H1 (cell line): ENCODE measurements around the gene VASH1. TPM values are rescaled to one million over a fixed set of nuclear protein-coding genes. Genes with fewer than 3 reads are reported as not detected.

Experiments used
- CTCF ChIA-PET: fragments of 300-600 bp; sonication (Branson Sonifier 250); formaldehyde crosslinking; loops from one replicate; lab custom pipeline; 2021; ENCODE audit not compliant: partially characterized antibody; lab: Charles Lee
- POLR2A ChIA-PET: fragments of 300-600 bp; sonication (Branson Sonifier 250); formaldehyde crosslinking; loops from one replicate; lab custom pipeline; 2021; ENCODE audit warnings: inconsistent platforms; ENCODE audit not compliant: partially characterized antibody; lab: Charles Lee
- DNase-seq, 2 experiments: peaks; one replicate each; pipeline versions ENCODE4 v3.0.0 to v3.0.0-alpha.2; 2010 to 2022; ENCODE audit warnings: low spot score in 2 of 2, low read depth in 1 of 2, mixed read lengths in 1 of 2
- FAIRE-seq: peaks from 2 replicates; lab custom pipeline; 2011; peaks lifted over from hg19 to GRCh38; lab: Jason Lieb, UNC
- H2AFZ ChIP-seq: 2 replicates; pipeline ENCODE4 v1.8.1; 2012; ENCODE audit warnings: low read length, inconsistent platforms
- H2AK5ac ChIP-seq: 2 replicates; pipeline ENCODE4 v1.6.1; 2013; ENCODE audit warnings: low read depth, low read length
- H2BK120ac ChIP-seq: replicated peaks from 2 replicates; pipeline ENCODE3; 2013; ENCODE audit warnings: low read depth, low read length, inconsistent platforms
- H2BK12ac ChIP-seq: 2 replicates; pipeline ENCODE4 v1.6.1; 2013; ENCODE audit warnings: low read depth, low read length
- H2BK15ac ChIP-seq: 2 replicates; pipeline ENCODE4 v1.6.1; 2013; ENCODE audit warnings: low read length
- H2BK20ac ChIP-seq: 2 replicates; pipeline ENCODE4 v1.6.1; 2013; ENCODE audit warnings: low read length
- H2BK5ac ChIP-seq: 2 replicates; pipeline ENCODE4 v1.6.1; 2013; ENCODE audit warnings: low read depth, low read length
- H3K14ac ChIP-seq: 2 replicates; pipeline ENCODE4 v1.6.1; 2013; ENCODE audit warnings: inconsistent platforms; ENCODE audit not compliant: insufficient read length
- H3K18ac ChIP-seq: 2 replicates; pipeline ENCODE4 v1.6.1; 2013; ENCODE audit warnings: low read length; ENCODE audit errors: extremely low read depth
- H3K23ac ChIP-seq: 2 replicates; pipeline ENCODE4 v1.6.1; 2013; ENCODE audit warnings: inconsistent platforms; ENCODE audit not compliant: insufficient read length
- H3K23me2 ChIP-seq: 2 replicates; pipeline ENCODE4 v1.6.1; 2013; ENCODE audit warnings: low read depth, low read length
- H3K27ac ChIP-seq: 2 replicates; pipeline ENCODE4 v1.6.1; 2011; ENCODE audit warnings: low read depth, low read length, inconsistent platforms
- H3K27me3 ChIP-seq, 4 experiments: replicated peaks in 1 of 4; 1 replicate in 1 of 4; 2 replicates in 3 of 4; pipeline versions ENCODE4 v1.6.1 to v1.8.1; 2011 to 2013; ENCODE audit warnings: low read length in 3 of 4, mild to moderate bottlenecking in 3 of 4, inconsistent platforms in 2 of 4, mixed read lengths in 2 of 4, moderate library complexity in 1 of 4; ENCODE audit not compliant: control insufficient read depth in 3 of 4, insufficient read depth in 3 of 4; ENCODE audit errors: extremely low read depth in 1 of 4
- H3K36me3 ChIP-seq, 4 experiments: 2 replicates each; pipeline versions ENCODE4 v1.6.1 to v1.8.1; 2011 to 2013; ENCODE audit warnings: mild to moderate bottlenecking in 4 of 4, low read length in 3 of 4, moderate library complexity in 2 of 4, control low read depth in 1 of 4, inconsistent platforms in 1 of 4; ENCODE audit not compliant: insufficient read depth in 4 of 4, control insufficient read depth in 2 of 4
- H3K4ac ChIP-seq: replicated peaks from 2 replicates; pipeline ENCODE3; 2013; ENCODE audit warnings: low read length, low read depth, mixed read lengths, inconsistent platforms; ENCODE audit not compliant: insufficient read length
- H3K4me1 ChIP-seq, 4 experiments: replicated peaks in 1 of 4; 1 replicate in 1 of 4; 2 replicates in 3 of 4; pipeline versions ENCODE4 v1.6.1 to v1.8.1; 2011 to 2013; ENCODE audit warnings: low read length in 3 of 4, inconsistent platforms in 2 of 4, mixed read lengths in 1 of 4; ENCODE audit not compliant: insufficient read depth in 4 of 4, control insufficient read depth in 3 of 4
- H3K4me2 ChIP-seq, 2 experiments: 2 replicates each; pipeline versions ENCODE4 v1.6.1 to v1.8.1; 2011 to 2013; ENCODE audit warnings: low read depth in 2 of 2, low read length in 2 of 2, control low read depth in 1 of 2, inconsistent platforms in 1 of 2, mild to moderate bottlenecking in 1 of 2; ENCODE audit not compliant: insufficient read depth in 1 of 2
- H3K4me3 ChIP-seq, 4 experiments: fragments of 200-600, 300-600 bp in 1 of 4; sonication (generic), shearing (Covaris generic), sonication (Bioruptor Twin) in 1 of 4; 2 replicates each; pipeline versions ENCODE4 v1.5.1 to v1.8.1; 2011 to 2016; ENCODE audit warnings: low read length in 4 of 4, low read depth in 3 of 4, control low read depth in 2 of 4, inconsistent platforms in 2 of 4, mild to moderate bottlenecking in 2 of 4, mixed read lengths in 1 of 4, moderate library complexity in 1 of 4; ENCODE audit not compliant: insufficient read depth in 2 of 4; ENCODE audit errors: extremely low read depth in 1 of 4
- H3K56ac ChIP-seq: replicated peaks from 2 replicates; pipeline ENCODE3; 2013; ENCODE audit warnings: low read depth, mild to moderate bottlenecking, mixed read lengths, low read length, inconsistent platforms; ENCODE audit not compliant: insufficient read length
- H3K79me1 ChIP-seq: 2 replicates; pipeline ENCODE4 v1.6.1; 2013; ENCODE audit warnings: low read depth, low read length, control low read depth
- H3K79me2 ChIP-seq, 2 experiments: 2 replicates each; pipeline versions ENCODE4 v1.6.1 to v1.8.1; 2012 to 2013; ENCODE audit warnings: low read length in 2 of 2, mild to moderate bottlenecking in 2 of 2, inconsistent platforms in 1 of 2; ENCODE audit not compliant: insufficient read depth in 2 of 2, control insufficient read depth in 1 of 2
- H3K9ac ChIP-seq, 4 experiments: replicated peaks in 1 of 4; 1 replicate in 1 of 4; 2 replicates in 3 of 4; pipeline versions ENCODE4 v1.6.1 to v1.8.1; 2011 to 2013; ENCODE audit warnings: low read depth in 3 of 4, low read length in 3 of 4, control low read depth in 2 of 4, mild to moderate bottlenecking in 2 of 4, moderate library complexity in 2 of 4, inconsistent platforms in 1 of 4; ENCODE audit errors: extremely low read depth in 1 of 4
- H3K9me3 ChIP-seq, 2 experiments: 2 replicates each; pipeline versions ENCODE4 v1.6.1 to v1.8.1; 2012 to 2013; ENCODE audit warnings: mild to moderate bottlenecking in 2 of 2, moderate library complexity in 2 of 2, control low read depth in 1 of 2, inconsistent platforms in 1 of 2, low read depth in 1 of 2, low read length in 1 of 2, mixed read lengths in 1 of 2; ENCODE audit not compliant: insufficient read depth in 2 of 2
- H4K20me1 ChIP-seq, 2 experiments: replicated peaks in 1 of 2; 2 replicates each; pipeline versions ENCODE3 to v1.8.1; 2011 to 2013; ENCODE audit warnings: inconsistent platforms in 2 of 2, low read length in 2 of 2, mild to moderate bottlenecking in 1 of 2; ENCODE audit not compliant: insufficient read depth in 2 of 2, control insufficient read depth in 1 of 2
- H4K5ac ChIP-seq: 2 replicates; pipeline ENCODE4 v1.6.1; 2013; ENCODE audit warnings: low read length, low read depth, mixed read lengths, inconsistent platforms; ENCODE audit not compliant: insufficient read length
- H4K8ac ChIP-seq: 2 replicates; pipeline ENCODE4 v1.8.0; 2013; ENCODE audit warnings: mild to moderate bottlenecking, moderate library complexity, low read length, inconsistent platforms; ENCODE audit not compliant: insufficient read depth; ENCODE audit errors: extremely low read depth
- H4K91ac ChIP-seq: replicated peaks from 2 replicates; pipeline ENCODE3; 2013; ENCODE audit warnings: low read length, mixed read lengths, inconsistent platforms; ENCODE audit not compliant: insufficient read length
- EP300 ChIP-seq, 2 experiments: IDR thresholded peaks; 1 replicate in 1 of 2; 2 replicates in 1 of 2; pipeline ENCODE4 v1.6.1; 2011 to 2012; ENCODE audit warnings: low read depth in 2 of 2, low read length in 2 of 2, mild to moderate bottlenecking in 2 of 2, borderline replicate concordance in 1 of 2, inconsistent platforms in 1 of 2, moderate library complexity in 1 of 2
- TAF7 ChIP-seq: optimal IDR thresholded peaks from 2 replicates; pipeline ENCODE3; 2011; ENCODE audit warnings: low read depth, mild to moderate bottlenecking, inconsistent platforms, low read length, moderate library complexity, borderline replicate concordance
- WGBS, 2 experiments: shearing (Covaris generic) in 1 of 2; methylation state at CpG; one replicate each; pipeline versions ENCODE4 v1.1.6 to v1.1.7; 2013 to 2015; ENCODE audit warnings: low lambda C conversion rate in 2 of 2, mixed read lengths in 2 of 2, inconsistent platforms in 1 of 2, low coverage in 1 of 2, missing lambda C conversion rate in 1 of 2; ENCODE audit not compliant: insufficient replicate concordance in 2 of 2, insufficient coverage in 1 of 2, insufficient read length in 1 of 2; ENCODE audit errors: extremely low coverage in 1 of 2, missing lambda C conversion rate in 1 of 2; 5-methylcytosine and 5-hydroxymethylcytosine counted together
- polyA plus RNA-seq, 7 experiments: library from polyadenylated mRNA; depleted of rRNA in 3 of 7; stranded (reverse) in 5 of 7; unstranded in 2 of 7; fragments of >200 nt in 5 of 7; fragments of 200-250 nt in 2 of 7; gene quantifications; 1 replicate in 5 of 7; 2 replicates in 1 of 7; 4 replicates in 1 of 7; pipeline versions ENCODE4 v1.2.1 to v1.2.3, GENCODE V29; 2011 to 2013; ENCODE audit warnings: missing spikeins in 2 of 7, mixed read lengths in 2 of 7
- total RNA-seq: library from RNA; stranded (reverse); fragmentation: NEBNext Ultra II Directional; extraction: Animal tissue kit (Norgen Biotek cat#: 25700); gene quantifications from 2 replicates; pipeline ENCODE4 v1.2.1, GENCODE V29; 2021

VASH1 gene
- total and polyA plus RNA-seq, 2 of the 8 experiments (the other 6 are each of a cell fraction or from before 2014, with no cell fraction given), result 3.1 to 6.4 TPM

DNA sequence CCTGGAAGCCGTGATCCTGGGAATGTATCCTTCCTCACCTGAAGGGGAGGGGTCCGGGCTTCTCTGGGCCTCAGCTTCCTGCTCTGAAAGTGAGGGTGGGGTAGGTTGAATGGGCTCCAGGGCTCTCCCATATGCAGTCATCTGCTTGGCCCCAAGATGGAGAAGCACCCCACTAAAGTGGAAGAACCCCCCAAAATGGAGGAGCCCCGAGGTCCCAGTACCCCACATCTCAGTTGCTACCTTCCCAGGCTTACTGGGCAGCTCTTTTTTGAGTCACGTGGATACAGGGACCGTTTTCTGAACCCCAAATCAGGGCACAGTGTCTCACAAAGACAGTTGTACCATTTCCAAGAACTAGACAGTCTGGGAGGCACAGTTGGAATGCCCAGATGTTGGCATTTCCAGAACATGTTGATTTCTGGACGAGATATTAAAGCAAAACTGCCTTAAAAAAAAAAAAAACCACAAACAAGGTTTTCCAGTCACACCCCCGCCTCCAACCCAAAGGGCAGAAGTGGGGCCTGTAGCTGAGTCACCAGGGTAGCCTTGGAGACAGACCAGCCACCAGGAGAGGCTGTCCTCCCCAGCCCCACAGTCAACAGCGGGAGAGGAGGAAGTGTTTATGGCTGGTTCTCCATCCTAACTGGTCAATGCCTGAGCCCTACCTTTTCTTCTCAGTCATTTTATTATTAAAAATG lies 12.1 kb downstream of the VASH1 start:
- DNase-seq, result no peak

More for the DNA sequence above, 12.1 kb downstream of the VASH1 start:
- no peak overlapping the region for H3K9ac ChIP-seq
- no peaks in the 10 kb centered on the region for H3K36me3 ChIP-seq
- H3K14ac ChIP-seq, result no peak overlapping the region
- H2AK5ac ChIP-seq, result peak overlapping the region; percentile 53; the same call in 1 of the 2 replicates
- 82% methylated on average over 8 of the region's 8 CpGs; no CpG with 5 or more reads in 1 of the 2 experiments for WGBS, 2 experiments
- H2BK5ac ChIP-seq, result 0 out of 2 replicates have a peak overlapping the region, but pooled peaks have one; percentile 2
- H3K23me2 ChIP-seq, result no peaks in the 10 kb centered on the region
- H2AFZ ChIP-seq, result no peak overlapping the region
- no peak overlapping the region for H3K4ac ChIP-seq
- H3K23ac ChIP-seq, result no peak overlapping the region
- CTCF ChIA-PET, result interaction anchor here (0.6 to 9.2 kb wide), 8 partner anchors 8 to 108 kb away, joined by 3 to 128 read pairs (median 4); no protein-coding TSS in a partner anchor
- no peaks in the 10 kb centered on the region; a peak in 1 of 4 replicates for H3K9me3 ChIP-seq
- no peaks in the 10 kb centered on the region for H3K79me2 ChIP-seq
- no peak overlapping the region for H3K27ac ChIP-seq
- H2BK15ac ChIP-seq, result no peak overlapping the region
- no peaks in the 10 kb centered on the region for H4K20me1 ChIP-seq
- no peak for TF ChIP-seq EP300 (IDR thresholded peaks at IDR 0.05; ENCODE audit: borderline replicate concordance in 1 of 2, low read depth in 2 of 2, low read length in 2 of 2)
- no peak for TF ChIP-seq TAF7
- H2BK12ac ChIP-seq, result no peak overlapping the region
- no peaks in the 10 kb centered on the region for H3K79me1 ChIP-seq
- no peak overlapping the region for H3K56ac ChIP-seq
- no peak overlapping the region for H4K5ac ChIP-seq
- H2BK120ac ChIP-seq, result no peak overlapping the region
- H2BK20ac ChIP-seq, result no peak overlapping the region
- H4K8ac ChIP-seq, result no peak overlapping the region
- POLR2A ChIA-PET, result interaction anchor here (1.1 to 1.4 kb wide), 5 partner anchors 9 to 87 kb away, joined by 3 to 8 read pairs (median 4); partner anchors contain the start of gene VASH1
- peaks cover 0 to 5% (median 2%) of the 10 kb centered on the region in 4 experiments; a peak in 4 of 7 replicates for H3K27me3 ChIP-seq
- H4K91ac ChIP-seq, result no peak overlapping the region
- no peak overlapping the region for H3K18ac ChIP-seq
- H3K4me1 ChIP-seq, result peaks cover 0 to 21% (median 11%) of the 10 kb centered on the region in 4 experiments; a peak in 5 of 7 replicates
- no peak for FAIRE-seq
- H3K4me3 ChIP-seq, result no peak overlapping the region
- H3K4me2 ChIP-seq, result 0 out of 4 replicates have a peak overlapping the region, but pooled peaks of 1 of the 2 experiments have one; percentile 8
